Cardiac muscle cell (in vitro differentiated cells and primary cell): Measurements from ENCODE around the gene TREM2. TPM values are rescaled to one million over a fixed set of nuclear protein-coding genes. Genes with fewer than 3 reads are reported as not detected.
A peak's percentile ranks its signal among the peaks of the same experiment; 100 is the strongest.

ENCODE experiments used
- DNase-seq, 2 donors: peaks; one replicate each; pipeline versions ENCODE4 v3.0.0 to v3.0.0-alpha.2; 2010 to 2017; ENCODE audit warnings: low read depth in 1 of 2, low spot score in 1 of 2
- H3K27ac ChIP-seq: fragments of 200-600 bp; sonication (generic); 2 replicates; pipeline ENCODE4 v1.5.1; 2016
- H3K27me3 ChIP-seq: fragments of 200-600 bp; sonication (generic); 2 replicates; pipeline ENCODE4 v1.6.0; 2016; ENCODE audit warnings: control low read depth
- H3K36me3 ChIP-seq: fragments of 200-600 bp; sonication (generic); 2 replicates; pipeline ENCODE4 v1.5.1; 2016; ENCODE audit warnings: control low read depth
- H3K4me1 ChIP-seq: fragments of 200-600 bp; sonication (generic); 2 replicates; pipeline ENCODE4 v1.8.1; 2017; ENCODE audit warnings: low read depth, mild to moderate bottlenecking, mixed run types
- H3K4me3 ChIP-seq: fragments of 200-600 bp; sonication (generic); 2 replicates; pipeline ENCODE4 v1.5.1; 2016; ENCODE audit warnings: mild to moderate bottlenecking
- H3K9me3 ChIP-seq: fragments of 200-600 bp; sonication (generic); 2 replicates; pipeline ENCODE4 v1.5.1; 2017; ENCODE audit warnings: low read depth, mild to moderate bottlenecking, control low read depth
- polyA plus RNA-seq: library from polyadenylated mRNA; unstranded; fragments of >200 nt; fragmentation: Nextera tagmentation; extraction: Ambion mirVana; gene quantifications from 2 replicates; pipeline ENCODE4 v1.2.1, GENCODE V29; 2016
- total RNA-seq: library from RNA; depleted of rRNA; stranded (reverse); fragments of >200 nt; gene quantifications from 2 replicates; pipeline ENCODE4 v1.2.3, GENCODE V29; 2016
- TF ChIP-seq, protein P1 (sequence below): IDR thresholded peaks from 2 replicates; pipeline ENCODE4 v1.5.1; 2012; ENCODE audit warnings: low read depth, mild to moderate bottlenecking, low read length

Gene TREM2
- total and polyA plus RNA-seq, 2 experiments from 2014 or later = not detected

DNA sequence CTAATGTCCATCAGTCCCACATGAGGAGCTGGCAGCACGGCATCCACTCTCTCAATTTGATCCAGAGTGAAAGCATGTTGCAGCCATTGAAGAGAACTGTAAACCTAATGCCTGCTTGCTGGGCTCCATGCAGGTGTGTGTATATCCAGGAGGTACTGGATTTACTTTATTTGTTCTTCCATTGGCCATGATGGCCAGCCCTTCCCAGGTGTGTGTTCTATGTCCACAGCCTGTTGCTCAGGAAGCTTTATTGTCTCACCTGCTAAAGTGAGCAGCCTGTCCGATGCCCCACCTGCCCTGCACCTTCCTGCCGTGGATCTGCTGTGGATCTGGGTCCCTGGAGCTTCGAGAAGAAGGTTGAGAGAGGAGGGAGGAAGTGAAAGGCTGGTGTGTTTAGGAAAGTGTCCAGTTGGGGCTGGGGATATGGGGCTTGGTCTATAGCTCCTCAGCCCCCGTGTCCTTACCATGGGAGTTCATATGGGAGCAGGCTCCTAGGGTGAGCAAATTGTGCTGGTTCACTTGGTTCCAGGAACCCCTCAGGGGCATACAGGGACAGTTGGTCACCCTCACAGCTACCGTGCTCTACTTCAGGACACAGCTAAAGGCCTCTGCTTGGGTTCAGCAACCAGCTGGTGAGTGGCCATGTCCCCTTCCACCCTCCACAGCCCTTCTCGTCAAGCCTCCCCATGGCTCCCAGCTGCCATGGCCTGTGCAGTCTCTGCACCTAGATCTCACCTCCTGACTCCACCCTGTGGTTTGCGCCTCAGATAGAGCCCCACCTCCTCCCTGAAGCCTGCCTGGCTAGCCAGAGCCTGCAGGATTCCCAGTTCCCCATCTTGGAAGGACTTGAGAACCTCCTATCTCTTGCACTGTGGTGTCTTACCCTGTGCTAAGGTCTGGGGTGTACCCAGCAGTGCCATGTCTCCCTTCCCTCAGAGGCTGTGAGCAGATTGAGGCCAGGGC lies 25.3 kb upstream of the TREM2 start:
- Histone ChIP-seq H3K27me3 (no peaks in the 10 kb centered on the region), H3K4me3 (no peak overlapping the region), H3K9me3 (no peaks in the 10 kb centered on the region), H3K27ac (no peak overlapping the region), H3K36me3 (no peaks in the 10 kb centered on the region), H3K4me1 (no peaks in the 10 kb centered on the region)
- DNase-seq = no peak
- TF ChIP-seq, protein P1, sequence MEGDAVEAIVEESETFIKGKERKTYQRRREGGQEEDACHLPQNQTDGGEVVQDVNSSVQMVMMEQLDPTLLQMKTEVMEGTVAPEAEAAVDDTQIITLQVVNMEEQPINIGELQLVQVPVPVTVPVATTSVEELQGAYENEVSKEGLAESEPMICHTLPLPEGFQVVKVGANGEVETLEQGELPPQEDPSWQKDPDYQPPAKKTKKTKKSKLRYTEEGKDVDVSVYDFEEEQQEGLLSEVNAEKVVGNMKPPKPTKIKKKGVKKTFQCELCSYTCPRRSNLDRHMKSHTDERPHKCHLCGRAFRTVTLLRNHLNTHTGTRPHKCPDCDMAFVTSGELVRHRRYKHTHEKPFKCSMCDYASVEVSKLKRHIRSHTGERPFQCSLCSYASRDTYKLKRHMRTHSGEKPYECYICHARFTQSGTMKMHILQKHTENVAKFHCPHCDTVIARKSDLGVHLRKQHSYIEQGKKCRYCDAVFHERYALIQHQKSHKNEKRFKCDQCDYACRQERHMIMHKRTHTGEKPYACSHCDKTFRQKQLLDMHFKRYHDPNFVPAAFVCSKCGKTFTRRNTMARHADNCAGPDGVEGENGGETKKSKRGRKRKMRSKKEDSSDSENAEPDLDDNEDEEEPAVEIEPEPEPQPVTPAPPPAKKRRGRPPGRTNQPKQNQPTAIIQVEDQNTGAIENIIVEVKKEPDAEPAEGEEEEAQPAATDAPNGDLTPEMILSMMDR = no peak

DNA sequence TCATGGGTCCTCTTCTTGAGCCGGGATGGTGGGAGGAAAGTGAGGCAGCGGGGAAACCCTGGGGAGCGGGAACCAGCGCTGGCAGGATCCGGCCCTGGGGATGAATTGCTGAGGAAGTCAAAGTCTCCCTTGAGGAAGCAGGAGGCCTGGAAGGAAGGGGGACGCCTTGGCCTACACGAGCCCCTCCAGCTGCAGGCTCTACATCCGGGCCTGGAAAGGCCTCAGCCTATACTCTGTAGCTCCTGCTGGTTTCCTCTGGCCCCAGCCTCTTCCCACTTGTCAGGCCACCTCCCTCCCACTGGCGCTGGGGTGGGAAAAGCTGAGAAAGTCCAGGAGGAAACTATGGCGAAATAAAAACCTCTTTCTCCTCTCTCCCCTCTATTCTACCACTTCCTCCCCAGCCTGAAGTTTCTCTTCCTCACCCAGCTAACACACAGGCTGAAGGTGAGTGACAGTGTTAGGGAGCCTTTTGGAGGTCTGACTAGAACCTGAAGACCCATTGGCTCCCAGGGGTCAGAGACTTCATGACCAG lies 23.2 kb upstream of the TREM2 start:
- Histone ChIP-seq H3K4me3 (no peak overlapping the region), H3K4me1 (no peaks in the 10 kb centered on the region), H3K27ac (no peak overlapping the region), H3K36me3 (no peaks in the 10 kb centered on the region), H3K27me3 (no peaks in the 10 kb centered on the region), H3K9me3 (no peaks in the 10 kb centered on the region)
- TF ChIP-seq, protein P1 = no peak
- DNase-seq = no peak

DNA sequence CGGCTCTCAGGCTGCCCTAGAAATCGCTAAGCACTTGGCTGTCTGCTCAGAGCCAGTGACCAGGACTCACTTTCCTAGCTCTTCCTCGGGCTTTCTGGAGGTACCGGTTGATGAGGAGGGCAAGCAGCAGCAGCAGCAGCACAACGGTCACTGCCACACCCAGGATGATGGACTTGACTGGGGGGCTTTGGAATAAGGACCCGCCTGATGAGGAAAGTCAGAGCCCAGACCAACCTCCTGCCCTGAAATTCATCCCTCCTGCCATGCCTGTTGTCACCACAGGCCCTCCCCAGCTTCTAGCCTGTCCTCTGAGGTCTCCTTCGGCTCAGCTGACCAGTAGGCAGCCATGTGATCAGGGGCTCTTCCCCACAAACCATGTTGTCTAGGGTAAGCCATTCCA lies 21.8 kb upstream of the TREM2 start:
- H3K4me1 ChIP-seq = no peaks in the 10 kb centered on the region
- H3K27me3 ChIP-seq = no peaks in the 10 kb centered on the region
- H3K36me3 ChIP-seq = no peaks in the 10 kb centered on the region
- H3K9me3 ChIP-seq = no peaks in the 10 kb centered on the region
- no peak for DNase-seq
- TF ChIP-seq, protein P1 = no peak
- H3K4me3 ChIP-seq = no peak overlapping the region
- no peak overlapping the region for H3K27ac ChIP-seq

DNA sequence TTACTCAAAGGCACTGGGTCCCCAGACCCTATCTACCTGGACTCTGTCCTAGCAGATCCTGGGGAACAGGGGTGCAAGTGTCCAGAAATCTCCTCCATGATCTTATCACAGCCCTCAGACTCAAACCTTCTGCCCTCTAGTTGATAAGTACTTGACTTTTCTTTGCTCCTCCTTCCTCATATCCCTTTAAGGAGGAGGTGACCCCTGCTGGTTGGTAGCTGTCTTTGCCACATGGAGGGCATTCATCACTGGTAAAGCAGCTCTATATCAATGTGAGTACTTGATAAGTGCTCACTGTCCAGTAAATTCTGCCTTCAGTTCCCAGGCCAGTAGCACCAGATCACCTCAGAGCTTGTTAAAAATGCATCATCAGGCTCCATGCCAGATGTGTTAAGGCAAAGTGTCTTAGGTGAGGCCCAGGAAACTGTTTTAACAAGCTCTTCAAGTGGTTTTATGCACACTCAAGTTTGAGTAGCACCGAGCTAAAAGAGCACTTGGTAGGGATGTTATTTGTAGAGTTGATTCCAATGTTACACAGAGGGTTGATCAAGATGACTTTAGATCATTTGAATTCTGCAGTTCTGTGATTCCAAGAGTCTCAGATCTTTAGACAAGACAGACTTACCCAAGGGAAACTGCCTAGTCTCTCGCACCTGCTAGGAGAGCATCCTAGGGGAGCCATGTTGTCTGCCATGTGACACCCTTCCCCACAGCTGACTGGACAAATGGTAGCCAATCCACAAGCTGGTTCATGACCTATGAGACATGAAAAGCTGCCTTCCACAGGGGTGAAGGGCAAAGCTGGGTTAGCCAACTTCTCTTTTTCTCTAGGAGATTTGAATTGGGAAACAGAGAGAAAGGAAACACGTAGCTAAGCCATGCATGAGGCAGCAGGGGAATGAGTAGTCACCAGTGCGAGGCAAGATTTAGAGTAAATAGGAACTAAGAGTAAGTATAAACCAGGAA lies 19.4 kb upstream of the TREM2 start:
- Histone ChIP-seq H3K36me3 (no peaks in the 10 kb centered on the region), H3K27me3 (no peaks in the 10 kb centered on the region), H3K4me3 (no peak overlapping the region), H3K4me1 (no peaks in the 10 kb centered on the region), H3K9me3 (no peaks in the 10 kb centered on the region), H3K27ac (no peak overlapping the region)
- TF ChIP-seq, protein P1 = peak; percentile 76
- peak; percentile 64 to 74 for DNase-seq

DNA sequence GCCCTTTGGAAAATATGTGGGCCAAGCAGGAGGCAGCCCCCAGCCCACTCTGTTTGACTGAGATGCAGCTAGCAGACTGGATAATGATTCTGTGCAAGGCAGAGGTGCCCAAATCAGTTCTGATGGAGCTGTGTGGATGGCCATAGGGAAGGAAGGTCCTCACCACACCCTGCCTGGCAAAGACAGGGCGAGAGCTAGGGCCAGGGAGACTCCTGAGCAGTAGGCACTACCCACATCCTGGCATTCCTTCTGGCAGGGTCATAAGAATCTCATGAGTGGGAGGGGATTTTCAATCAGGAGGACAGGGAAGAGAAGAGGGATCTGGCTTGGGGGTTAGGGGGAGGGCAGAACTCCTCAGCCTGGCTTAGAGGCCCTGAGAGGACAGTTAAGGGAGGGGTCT lies 18.6 kb upstream of the TREM2 start:
- TF ChIP-seq, protein P1 = no peak
- no peak overlapping the region for H3K27ac ChIP-seq
- no peaks in the 10 kb centered on the region for H3K27me3 ChIP-seq
- no peaks in the 10 kb centered on the region for H3K4me1 ChIP-seq
- no peak for DNase-seq
- no peaks in the 10 kb centered on the region for H3K36me3 ChIP-seq
- no peak overlapping the region for H3K4me3 ChIP-seq
- H3K9me3 ChIP-seq = no peaks in the 10 kb centered on the region
